HFFc6 (cell line): ENCODE measurements around the gene ST7. TPM values are rescaled to one million over a fixed set of nuclear protein-coding genes. Genes with fewer than 3 reads are reported as not detected.

Experiments used
- DNase-seq: peaks from one replicate; pipeline ENCODE4 v3.0.0-alpha.2; 2018
- H3K27ac Mint-ChIP-seq: 2 replicates; pipeline ENCODE4 v1.8.0; 2020; ENCODE audit warnings: mild to moderate bottlenecking, mixed read lengths
- H3K27me3 Mint-ChIP-seq: 2 replicates; pipeline ENCODE4 v1.8.0; 2021; ENCODE audit warnings: mild to moderate bottlenecking, moderate library complexity, mixed read lengths; ENCODE audit not compliant: insufficient read depth
- H3K36me3 Mint-ChIP-seq: 2 replicates; pipeline ENCODE4 v1.8.0; 2021; ENCODE audit warnings: low read depth, mixed read lengths
- H3K4me1 Mint-ChIP-seq: 2 replicates; pipeline ENCODE4 v1.8.0; 2020; ENCODE audit warnings: low read depth, mixed read lengths
- H3K4me3 Mint-ChIP-seq: 2 replicates; pipeline ENCODE4 v1.8.0; 2020; ENCODE audit warnings: mild to moderate bottlenecking, moderate library complexity, mixed read lengths
- H3K9me3 Mint-ChIP-seq: 2 replicates; pipeline ENCODE4 v1.8.0; 2020; ENCODE audit warnings: mild to moderate bottlenecking, mixed read lengths
- total RNA-seq, 6 experiments: library from RNA; stranded (reverse); fragmentation: NEBNext Ultra II Directional; extraction: Animal tissue kit (Norgen Biotek cat#: 25700); gene quantifications; 2 replicates in 1 of 6; 3 replicates in 5 of 6; pipeline ENCODE4 v1.2.3, GENCODE V29; 2021
- TF ChIP-seq, protein P1 (sequence below): fragments of 200-600 bp; sonication (generic); IDR thresholded peaks from 2 replicates; pipeline ENCODE4 v1.5.0; 2021; ENCODE audit warnings: antibody characterized with exemption, mild to moderate bottlenecking

Gene ST7
- total RNA-seq, 6 experiments from 2014 or later = 13.5 to 18.8 (median 16.8) TPM

DNA sequence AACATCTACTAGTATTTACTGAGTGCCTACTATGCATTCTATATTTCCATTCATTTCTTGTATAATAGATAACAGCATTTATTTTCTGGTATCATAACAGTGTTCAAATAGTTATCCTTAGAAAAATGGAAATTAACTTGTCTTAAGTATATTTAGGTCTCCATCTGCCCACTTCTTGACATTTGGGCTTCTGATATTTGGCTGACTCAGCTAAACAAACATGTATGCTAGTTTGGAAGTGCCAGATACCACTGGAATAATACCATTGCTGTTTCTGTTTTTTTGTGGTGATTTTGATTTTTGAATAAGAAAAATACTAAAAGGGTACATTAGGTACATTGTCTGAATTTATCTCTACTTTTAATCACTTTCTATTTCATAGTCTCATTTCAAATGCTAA is 169.2 kb downstream of the ST7 start:
- peaks cover 65% of the 10 kb centered on the region for H3K4me1 Mint-ChIP-seq
- H3K4me3 Mint-ChIP-seq = no peak overlapping the region
- H3K27me3 Mint-ChIP-seq = no peaks in the 10 kb centered on the region; the same call in 1 of the 2 replicates
- no peak for DNase-seq
- no peak overlapping the region for H3K27ac Mint-ChIP-seq
- H3K36me3 Mint-ChIP-seq = no peaks in the 10 kb centered on the region
- TF ChIP-seq, protein P1, sequence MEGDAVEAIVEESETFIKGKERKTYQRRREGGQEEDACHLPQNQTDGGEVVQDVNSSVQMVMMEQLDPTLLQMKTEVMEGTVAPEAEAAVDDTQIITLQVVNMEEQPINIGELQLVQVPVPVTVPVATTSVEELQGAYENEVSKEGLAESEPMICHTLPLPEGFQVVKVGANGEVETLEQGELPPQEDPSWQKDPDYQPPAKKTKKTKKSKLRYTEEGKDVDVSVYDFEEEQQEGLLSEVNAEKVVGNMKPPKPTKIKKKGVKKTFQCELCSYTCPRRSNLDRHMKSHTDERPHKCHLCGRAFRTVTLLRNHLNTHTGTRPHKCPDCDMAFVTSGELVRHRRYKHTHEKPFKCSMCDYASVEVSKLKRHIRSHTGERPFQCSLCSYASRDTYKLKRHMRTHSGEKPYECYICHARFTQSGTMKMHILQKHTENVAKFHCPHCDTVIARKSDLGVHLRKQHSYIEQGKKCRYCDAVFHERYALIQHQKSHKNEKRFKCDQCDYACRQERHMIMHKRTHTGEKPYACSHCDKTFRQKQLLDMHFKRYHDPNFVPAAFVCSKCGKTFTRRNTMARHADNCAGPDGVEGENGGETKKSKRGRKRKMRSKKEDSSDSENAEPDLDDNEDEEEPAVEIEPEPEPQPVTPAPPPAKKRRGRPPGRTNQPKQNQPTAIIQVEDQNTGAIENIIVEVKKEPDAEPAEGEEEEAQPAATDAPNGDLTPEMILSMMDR = no peak
- no peaks in the 10 kb centered on the region for H3K9me3 Mint-ChIP-seq

GRCh38 chr7:117123311-117123926 is 170.1 kb downstream of the ST7 start:
- Mint-ChIP-seq H3K4me1 (peaks cover 74% of the 10 kb centered on the region), H3K9me3 (no peaks in the 10 kb centered on the region), H3K27ac (peak overlapping the region; percentile 71), H3K27me3 (no peaks in the 10 kb centered on the region; the same call in 1 of the 2 replicates), H3K36me3 (no peaks in the 10 kb centered on the region), H3K4me3 (no peak overlapping the region)
- no peak for DNase-seq
- TF ChIP-seq, protein P1 = no peak

DNA sequence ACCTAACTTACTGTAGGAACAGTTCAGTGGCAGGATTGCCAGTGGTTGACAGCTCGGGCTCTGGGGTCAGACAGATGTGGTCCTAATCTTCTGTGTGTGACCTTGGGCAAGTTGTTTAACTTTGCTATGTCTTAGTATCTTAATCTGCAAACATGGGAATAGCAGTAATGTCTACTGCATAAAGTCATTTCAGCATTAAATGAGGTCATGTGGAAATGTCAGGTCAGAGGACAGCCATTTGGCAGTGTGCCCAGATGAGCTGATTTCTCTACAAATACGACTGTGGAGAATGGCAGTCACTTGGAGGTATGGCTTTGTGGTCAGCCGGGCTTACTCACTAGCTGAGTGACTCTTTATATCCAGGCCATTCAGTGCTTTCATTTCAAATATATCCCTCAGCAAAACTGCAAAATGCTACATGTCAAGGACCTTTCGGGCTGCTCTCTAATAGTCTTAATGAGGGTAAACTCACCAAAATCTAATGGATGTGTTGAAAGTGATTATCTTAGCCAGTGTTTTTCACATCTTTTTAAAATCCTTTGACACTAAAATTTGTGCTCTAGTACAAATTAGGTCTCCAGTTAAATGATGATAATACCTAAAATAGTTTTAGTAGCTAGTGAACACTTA is 171.4 kb downstream of the ST7 start:
- peak; percentile 97 for DNase-seq
- H3K27me3 Mint-ChIP-seq = no peaks in the 10 kb centered on the region; the same call in 1 of the 2 replicates
- H3K36me3 Mint-ChIP-seq = no peaks in the 10 kb centered on the region
- H3K4me1 Mint-ChIP-seq = peaks cover 86% of the 10 kb centered on the region
- TF ChIP-seq, protein P1 = no peak
- H3K27ac Mint-ChIP-seq = peak overlapping the region; percentile 88
- H3K9me3 Mint-ChIP-seq = no peaks in the 10 kb centered on the region
- H3K4me3 Mint-ChIP-seq = peak overlapping the region; percentile 59

- Mint-ChIP-seq H3K27ac (peak overlapping the region; percentile 2), H3K4me1 (peaks cover 90% of the 10 kb centered on the region)
Measured at GRCh38 chr7:117126676-117127075, 173.4 kb downstream of the ST7 start.

DNA sequence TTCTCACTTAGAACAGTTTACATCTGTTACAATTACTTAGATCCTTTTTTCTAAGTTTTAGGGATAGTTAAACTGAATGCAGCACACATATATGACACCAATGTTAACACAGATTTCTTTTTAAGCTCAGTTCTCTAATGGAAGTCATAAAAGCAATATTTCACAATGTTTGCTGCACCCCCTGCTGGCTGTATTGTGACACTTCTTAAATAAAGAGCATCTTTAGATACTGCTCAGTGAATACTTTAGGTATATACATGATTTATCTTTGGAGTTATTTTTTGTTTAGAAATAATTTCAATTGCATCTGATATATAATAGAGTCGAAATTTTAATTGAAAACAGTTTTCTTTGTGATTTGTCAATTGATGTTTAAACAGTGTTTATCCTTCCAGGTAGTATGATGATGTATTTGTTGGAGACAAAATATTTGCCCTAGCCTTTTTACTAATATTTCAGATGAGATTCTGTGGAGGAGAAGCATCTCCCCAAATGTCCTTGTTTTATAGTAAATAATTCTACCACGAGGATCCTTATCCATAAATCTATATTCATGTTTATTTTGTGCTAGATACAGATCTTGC is 174.4 kb downstream of the ST7 start:
- H3K27ac Mint-ChIP-seq = peak overlapping the region; percentile 47
- peak; percentile 60 for DNase-seq
- no peaks in the 10 kb centered on the region for H3K27me3 Mint-ChIP-seq
- H3K9me3 Mint-ChIP-seq = no peaks in the 10 kb centered on the region
- no peak overlapping the region for H3K4me3 Mint-ChIP-seq
- no peaks in the 10 kb centered on the region for H3K36me3 Mint-ChIP-seq
- H3K4me1 Mint-ChIP-seq = peaks cover 90% of the 10 kb centered on the region
- TF ChIP-seq, protein P1 = peak; percentile 93

More at GRCh38 chr7:117126676-117127075, 173.4 kb downstream of the ST7 start:
- no peak for DNase-seq
- H3K27me3 Mint-ChIP-seq = no peaks in the 10 kb centered on the region
- H3K36me3 Mint-ChIP-seq = no peaks in the 10 kb centered on the region
- no peaks in the 10 kb centered on the region for H3K9me3 Mint-ChIP-seq
- no peak overlapping the region for H3K4me3 Mint-ChIP-seq
- TF ChIP-seq, protein P1 = no peak
